Kidney epithelial cell (primary cell): ENCODE measurements around the gene OSBPL5. TPM values are rescaled to one million over a fixed set of nuclear protein-coding genes. Genes with fewer than 3 reads are reported as not detected.

Experiments
- DNase-seq: peaks from one replicate; pipeline ENCODE4 v3.0.0-alpha.2; 2010; ENCODE audit warnings: low read depth
- H3K27me3 ChIP-seq: 2 replicates; pipeline ENCODE4 v1.6.0; 2011; ENCODE audit warnings: low read length; ENCODE audit not compliant: control insufficient read depth, insufficient read depth
- H3K36me3 ChIP-seq: 2 replicates; pipeline ENCODE4 v1.5.1; 2011; ENCODE audit warnings: low read length; ENCODE audit not compliant: control insufficient read depth, insufficient read depth
- H3K4me3 ChIP-seq: 2 replicates; pipeline ENCODE4 v1.5.1; 2011; ENCODE audit warnings: low read depth, mild to moderate bottlenecking, control low read depth, low read length
- CTCF ChIP-seq: IDR thresholded peaks from 2 replicates; pipeline ENCODE4 v1.5.1; 2011; ENCODE audit warnings: mild to moderate bottlenecking, moderate library complexity, low read length, control low read depth, inconsistent platforms; ENCODE audit not compliant: insufficient read depth, poor library complexity, severe bottlenecking
- total RNA-seq: library from RNA; depleted of rRNA; stranded (reverse); fragments of >200 nt; gene quantifications from 2 replicates; pipeline ENCODE4 v1.2.3, GENCODE V29; 2015

The OSBPL5 gene
- total RNA-seq, 1 donor from 2014 or later, result 10.2 TPM

- DNase-seq, result no peak
- TF ChIP-seq CTCF, result no peak
- H3K36me3 ChIP-seq, result peaks cover 5% of the 10 kb centered on the region
- H3K4me3 ChIP-seq, result no peak overlapping the region
- no peaks in the 10 kb centered on the region for H3K27me3 ChIP-seq
These were observed 122.4 kb downstream of the OSBPL5 start for GRCh38 chr11:3042496-3043314.

- TF ChIP-seq CTCF, result no peak
- Histone ChIP-seq H3K36me3 (peaks cover 5% of the 10 kb centered on the region), H3K27me3 (no peaks in the 10 kb centered on the region), H3K4me3 (no peak overlapping the region)
- no peak for DNase-seq
These were observed 123.2 kb downstream of the OSBPL5 start for GRCh38 chr11:3041699-3042441.

GRCh38 chr11:3040881-3041280 lies 124.2 kb downstream of the OSBPL5 start:
- H3K27me3 ChIP-seq, result no peaks in the 10 kb centered on the region
- no peak overlapping the region for H3K4me3 ChIP-seq
- TF ChIP-seq CTCF, result no peak
- no peak for DNase-seq
- peaks cover 5% of the 10 kb centered on the region for H3K36me3 ChIP-seq

- no peaks in the 10 kb centered on the region for H3K27me3 ChIP-seq
- peaks cover 2% of the 10 kb centered on the region for H3K36me3 ChIP-seq
- H3K4me3 ChIP-seq, result no peak overlapping the region
- TF ChIP-seq CTCF, result no peak
- no peak for DNase-seq
These were observed 127.2 kb downstream of the OSBPL5 start for GRCh38 chr11:3037945-3038271.

Other genes starting within 250 kb of the OSBPL5 start
- gene PHLDA2, start 235.9 kb downstream of the OSBPL5 start, total RNA-seq, result 32.8 and 58.5 TPM in 2 replicates
- 109 and 121 TPM in 2 replicates for gene NAP1L4, start 173.0 kb downstream of the OSBPL5 start, total RNA-seq
- gene CARS1, start 107.9 kb downstream of the OSBPL5 start, total RNA-seq, result 92.1 and 98.3 TPM in 2 replicates
- not detected in 2 replicates for gene MRGPRG, start 53.5 kb upstream of the OSBPL5 start, total RNA-seq
- gene MRGPRE, start 67.1 kb upstream of the OSBPL5 start, total RNA-seq, result 0.63 and 1.7 TPM in 2 replicates
- gene ZNF195, start 213.8 kb upstream of the OSBPL5 start, total RNA-seq, result 53.5 and 72.5 TPM in 2 replicates